SW480 (cell line): ENCODE measurements around the gene CENPW.

Experiments used
- DNase-seq: peaks from one replicate; pipeline ENCODE4 v3.0.0-alpha.2; 2016; ENCODE audit warnings: low spot score

The CENPW gene

GRCh38 chr6:126373344-126373743 is 33.4 kb downstream of the CENPW start:
- DNase-seq = no peak

DNA sequence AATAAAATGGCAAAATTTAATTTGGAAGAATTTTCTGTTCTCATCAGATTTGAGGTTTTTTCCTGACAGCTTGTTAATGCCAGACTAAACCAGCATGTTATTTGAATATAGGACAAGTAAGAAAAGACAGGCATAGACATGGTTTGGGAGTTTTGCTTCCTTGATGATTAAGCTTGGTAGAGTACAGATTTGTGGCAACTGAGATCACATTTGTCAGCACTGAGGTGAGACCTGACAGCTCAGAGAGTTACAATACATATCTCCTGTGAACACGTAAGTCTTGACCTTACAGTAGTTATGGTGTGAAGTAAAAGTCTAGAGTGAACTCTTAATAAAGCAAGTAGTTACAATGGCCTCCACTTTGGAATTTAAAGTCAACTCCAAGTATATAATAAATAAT is 34.5 kb downstream of the CENPW start:
- DNase-seq = no peak

DNA sequence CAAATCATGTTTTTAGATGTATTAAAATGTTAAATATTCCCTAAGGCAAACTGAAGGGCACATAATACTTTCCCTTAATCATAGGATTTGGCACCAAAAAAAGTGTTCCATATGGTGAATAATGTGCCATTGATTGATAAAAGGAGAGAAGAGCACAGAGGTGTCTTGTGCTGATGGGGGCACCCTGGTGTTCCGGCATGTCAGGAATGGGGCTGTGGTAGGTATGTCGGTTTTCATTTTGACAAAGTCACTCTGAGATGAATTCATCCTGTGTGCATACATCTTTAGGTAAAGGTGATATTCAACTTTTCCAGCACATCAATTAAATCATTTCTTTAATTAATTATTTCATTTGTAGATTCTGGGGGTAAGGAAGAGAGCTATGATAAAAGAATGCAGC is 36.8 kb downstream of the CENPW start:
- no peak for DNase-seq

- DNase-seq = no peak
These were observed 37.8 kb downstream of the CENPW start for GRCh38 chr6:126377594-126378153.

DNA sequence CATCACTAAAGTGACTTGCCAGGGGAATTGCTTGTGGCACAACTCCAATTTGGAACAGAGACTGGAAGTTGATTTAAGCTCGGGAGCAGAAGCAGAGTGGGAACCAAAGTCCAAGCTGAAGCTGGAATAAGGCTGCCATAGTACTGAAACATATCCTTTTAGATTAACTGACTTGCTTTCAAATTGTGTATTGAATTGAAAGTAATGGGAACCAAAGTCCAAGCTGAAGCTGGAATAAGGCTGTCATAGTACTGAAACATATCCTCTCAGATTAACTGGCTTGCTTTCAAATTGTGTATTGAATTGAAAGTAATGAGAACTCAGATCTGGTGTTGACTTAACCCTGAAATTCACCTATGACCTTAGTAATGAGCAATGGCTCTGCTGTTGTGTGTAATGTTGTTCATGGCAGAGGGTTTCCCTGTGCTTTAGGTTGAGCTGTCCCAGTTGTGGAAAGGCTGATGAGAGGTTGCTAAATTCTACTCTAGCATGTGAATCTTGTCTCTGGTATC is 40.2 kb downstream of the CENPW start:
- no peak for DNase-seq

DNA sequence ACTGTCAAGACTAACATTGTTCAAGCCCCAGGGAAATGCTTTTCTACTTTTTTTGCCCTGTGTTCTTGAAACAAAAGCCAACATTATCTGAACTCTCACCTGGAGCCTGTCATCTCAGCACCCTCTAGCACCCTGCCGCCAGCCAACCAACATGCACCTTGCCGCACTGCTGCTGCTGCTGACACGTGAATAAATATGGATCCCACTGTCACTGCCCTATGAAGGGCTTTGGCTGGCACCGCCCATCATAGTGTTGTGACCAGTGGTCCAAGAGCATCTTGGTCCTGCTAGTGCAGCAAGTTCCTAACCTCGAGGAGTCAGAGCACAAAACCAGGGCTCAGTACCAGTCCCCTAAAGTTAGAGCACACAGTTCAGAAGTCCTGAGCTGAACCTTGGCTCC is 41.6 kb downstream of the CENPW start:
- no peak for DNase-seq

DNA sequence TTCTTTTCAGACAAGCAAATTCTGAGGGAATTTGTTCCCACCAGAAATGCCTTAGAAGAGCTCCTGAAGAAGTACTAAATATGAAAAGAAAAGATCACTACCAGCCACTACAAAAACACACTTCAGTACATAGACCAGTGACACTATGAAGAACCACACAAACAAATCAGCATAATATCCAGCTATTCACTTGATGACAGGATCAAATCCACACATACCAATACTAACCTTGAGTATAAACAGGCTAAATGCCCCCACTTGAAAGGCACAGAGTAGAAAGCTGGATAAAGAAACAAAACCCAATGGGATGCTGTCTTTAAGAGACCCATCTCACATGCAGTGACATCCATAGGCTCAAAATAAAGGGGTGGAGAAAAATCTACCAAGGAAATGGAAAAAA is 43.3 kb downstream of the CENPW start:
- no peak for DNase-seq

GRCh38 chr6:126385536-126385935 is 45.6 kb downstream of the CENPW start:
- DNase-seq = no peak

GRCh38 chr6:126388104-126388598 is 48.2 kb downstream of the CENPW start:
- DNase-seq = no peak

DNA sequence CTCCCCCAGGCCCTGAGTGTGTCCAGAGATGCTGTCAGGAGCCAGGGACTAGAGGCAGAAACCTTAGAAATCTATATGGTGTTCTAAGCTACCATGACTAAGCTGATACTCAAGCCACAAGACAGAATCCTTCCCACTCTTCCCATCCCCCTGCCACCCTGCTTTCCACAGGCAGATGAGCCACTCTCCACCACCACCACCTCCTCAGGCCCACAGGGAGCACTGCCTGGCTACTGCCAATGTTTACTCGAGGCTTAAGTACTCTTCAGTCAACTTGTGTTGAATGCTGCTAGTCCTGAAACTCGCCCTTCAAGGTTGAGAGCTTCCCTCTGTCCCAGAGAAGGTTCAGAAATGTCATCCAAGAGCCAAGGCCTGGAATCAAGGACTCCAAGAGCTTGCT is 56.2 kb downstream of the CENPW start:
- no peak for DNase-seq
